Tibial nerve (tissue), 4 donors: ENCODE results near the gene OTUD5. TPM values are rescaled to one million over a fixed set of nuclear protein-coding genes. Genes with fewer than 3 reads are reported as not detected.

ENCODE experiments used
- DNase-seq, 2 donors: peaks; one replicate each; pipeline ENCODE4 v3.0.0-alpha.2; 2019; ENCODE audit warnings: low spot score in 2 of 2
- H3K27ac ChIP-seq, 4 donors: fragments of 200-600 bp; sonication (generic) in 3 of 4; one replicate each; pipeline ENCODE4 v1.5.1; 2017 to 2019; ENCODE audit warnings: mild to moderate bottlenecking in 1 of 4
- H3K27me3 ChIP-seq, 2 donors: fragments of 200-600 bp; sonication (generic) in 1 of 2; one replicate each; pipeline versions ENCODE4 v1.5.1 to v1.6.0; 2017 to 2019
- H3K36me3 ChIP-seq, 3 donors: fragments of 200-600 bp; sonication (generic); one replicate each; pipeline ENCODE4 v1.5.1; 2018 to 2019
- H3K4me1 ChIP-seq, 4 donors: fragments of 200-600 bp; sonication (generic) in 3 of 4; one replicate each; pipeline ENCODE4 v1.5.1; 2017 to 2019
- H3K4me3 ChIP-seq, 4 donors: fragments of 200-600 bp; sonication (generic) in 3 of 4; one replicate each; pipeline ENCODE4 v1.5.1; 2017 to 2019; ENCODE audit warnings: mild to moderate bottlenecking in 1 of 4, moderate library complexity in 1 of 4
- H3K9me3 ChIP-seq, 4 donors: fragments of 200-600 bp; sonication (generic) in 3 of 4; one replicate each; pipeline ENCODE4 v1.5.1; 2017 to 2019
- CTCF ChIP-seq, 5 experiments: fragments of 200-600 bp in 3 of 5; fragments of 450-650 bp in 2 of 5; sonication (generic) in 3 of 5; IDR thresholded peaks; one replicate each; pipeline ENCODE4 v1.5.1; 2016 to 2019; ENCODE audit warnings: antibody characterized with exemption in 5 of 5, mild to moderate bottlenecking in 3 of 5, moderate library complexity in 2 of 5
- EP300 ChIP-seq, 2 donors: sonication (generic); formaldehyde crosslinking; IDR thresholded peaks; one replicate each; pipeline ENCODE4 v1.6.1; 2017; ENCODE audit warnings: antibody characterized with exemption in 2 of 2, mild to moderate bottlenecking in 1 of 2
- POLR2A ChIP-seq, 2 donors: fragments of 450-650 bp; IDR thresholded peaks; one replicate each; pipeline ENCODE4 v1.6.1; 2017; ENCODE audit warnings: antibody characterized with exemption in 2 of 2, mild to moderate bottlenecking in 2 of 2, moderate library complexity in 2 of 2
- WGBS, 2 donors: methylation state at CpG; one replicate each; pipeline ENCODE4 v1.1.5; 2018; 5-methylcytosine and 5-hydroxymethylcytosine counted together
- total RNA-seq, 4 donors: library from RNA; depleted of rRNA; stranded (reverse); fragments of >200 nt; gene quantifications; one replicate each; pipeline ENCODE4 v1.1.0, GENCODE V29; 2016

Gene OTUD5
- total RNA-seq: 10 to 100 TPM; 39.8 to 79.2 (median 51.6) TPM

- no peak for TF ChIP-seq EP300 (IDR thresholded peaks at IDR 0.05)
- peak within 1 kb of the TSS; percentile 88 to 95 (median 91) for H3K27ac ChIP-seq
- H3K4me3 ChIP-seq: peak within 1 kb of the TSS; percentile 56 to 83 (median 60)
- H3K4me1 ChIP-seq: peaks cover 0 to 54% (median 9%) of the 10 kb centered on the region in 4 donors
- H3K27me3 ChIP-seq: no peaks in the 10 kb centered on the region
- DNase-seq: peak in 1 of 2 donors; percentile 19
- H3K9me3 ChIP-seq: no peaks in the 10 kb centered on the region
- peaks cover 0 to 14% (median 0%) of the 10 kb centered on the region in 3 donors for H3K36me3 ChIP-seq
- WGBS, 2 donors: 0 to 51% methylated on average over 11 to 53 of the region's 53 CpGs
Observed at GRCh38 chrX:48957477-48957826, at the start of gene OTUD5. Gene OTUD5 (minus strand): TSS chrX:48957607. CDS start chrX:48957570, 37 bp downstream.

GRCh38 chrX:49003696-49004095 lies 46.3 kb upstream of the OTUD5 start:
- WGBS, 2 donors: 83 to 88% methylated on average over 5 of the region's 5 CpGs
- H3K4me1 ChIP-seq: peaks cover 0 to 9% (median 2%) of the 10 kb centered on the region in 4 donors
- TF ChIP-seq EP300 (IDR thresholded peaks at IDR 0.05): no peak
- no peak for TF ChIP-seq CTCF (IDR thresholded peaks at IDR 0.05)
- no peak overlapping the region for H3K4me3 ChIP-seq
- no peak overlapping the region for H3K27ac ChIP-seq
- H3K36me3 ChIP-seq: no peaks in the 10 kb centered on the region
- no peak for DNase-seq
- H3K27me3 ChIP-seq: no peaks in the 10 kb centered on the region
- H3K9me3 ChIP-seq: no peaks in the 10 kb centered on the region

GRCh38 chrX:49002091-49002935 lies 44.9 kb upstream of the OTUD5 start, which contains the start of gene GRIPAP1:
Gene GRIPAP1 (minus strand): TSS chrX:49002264. CDS start chrX:49002229, 35 bp downstream.
- Histone ChIP-seq H3K27me3 (no peaks in the 10 kb centered on the region), H3K27ac (peak within 1 kb of the TSS; percentile 31 to 89 (median 78)), H3K36me3 (peaks cover 0 to 11% (median 0%) of the 10 kb centered on the region in 3 donors), H3K9me3 (no peaks in the 10 kb centered on the region), H3K4me1 (peaks cover 0 to 14% (median 2%) of the 10 kb centered on the region in 4 donors), H3K4me3 (peak within 1 kb of the TSS; percentile 39 to 72 (median 60))
- DNase-seq: peak; percentile 18 to 67
- WGBS, 2 donors: 2 to 37% methylated on average over 37 to 38 of the region's 38 CpGs
- TF ChIP-seq EP300 (IDR thresholded peaks at IDR 0.05): peak; percentile 23 to 80
- peak; percentile 22 to 50 for TF ChIP-seq POLR2A (IDR thresholded peaks at IDR 0.05)
- peak in 2 of 5 experiments; percentile 7 to 26 for TF ChIP-seq CTCF (IDR thresholded peaks at IDR 0.05)

- peak overlapping the region; percentile 31 to 89 (median 78) for H3K27ac ChIP-seq
- TF ChIP-seq EP300 (IDR thresholded peaks at IDR 0.05) (no peak), CTCF (IDR thresholded peaks at IDR 0.05) (no peak), POLR2A (IDR thresholded peaks at IDR 0.05) (no peak)
- H3K36me3 ChIP-seq: peaks cover 0 to 19% (median 0%) of the 10 kb centered on the region in 3 donors
- WGBS, 2 donors: 2 to 34% methylated on average over 17 of the region's 17 CpGs
- peak overlapping the region; percentile 39 to 72 (median 60) for H3K4me3 ChIP-seq
- DNase-seq: peak in 1 of 2 donors; percentile 5
- no peaks in the 10 kb centered on the region for H3K27me3 ChIP-seq
- H3K4me1 ChIP-seq: peaks cover 0 to 14% (median 2%) of the 10 kb centered on the region in 4 donors
- H3K9me3 ChIP-seq: no peaks in the 10 kb centered on the region
Observed at GRCh38 chrX:49001521-49002090, 44.2 kb upstream of the OTUD5 start.

GRCh38 chrX:49000636-49001035 lies 43.2 kb upstream of the OTUD5 start:
- no peak overlapping the region for H3K27ac ChIP-seq
- no peaks in the 10 kb centered on the region for H3K27me3 ChIP-seq
- H3K4me3 ChIP-seq: no peak overlapping the region
- H3K36me3 ChIP-seq: peaks cover 0 to 21% (median 0%) of the 10 kb centered on the region in 3 donors
- 78 to 95% methylated on average over 4 of the region's 4 CpGs for WGBS, 2 donors
- DNase-seq: no peak
- no peak for TF ChIP-seq CTCF (IDR thresholded peaks at IDR 0.05)
- peaks cover 0 to 14% (median 2%) of the 10 kb centered on the region in 4 donors for H3K4me1 ChIP-seq
- H3K9me3 ChIP-seq: no peaks in the 10 kb centered on the region
